Spleen (tissue), 11 donors: ENCODE data around the gene ACTR1B. TPM values are rescaled to one million over a fixed set of nuclear protein-coding genes. Genes with fewer than 3 reads are reported as not detected.
"Not testable (repeated sequence)": the region's sequence is repeated elsewhere in the genome, so short reads cannot be mapped to it uniquely, and the experiment has no call there.

Experiments
- DNase-seq: peaks from one replicate; pipeline ENCODE4 v3.0.0-alpha.2; 2020
- H3K27ac ChIP-seq, 8 donors: fragments of 200-600 bp; sonication (generic) in 7 of 8; 1 replicate in 4 of 8; 2 replicates in 4 of 8; pipeline versions ENCODE4 v1.5.0 to v1.8.0; 2016 to 2021; ENCODE audit warnings: inconsistent platforms in 4 of 8, mild to moderate bottlenecking in 4 of 8, moderate library complexity in 1 of 8
- H3K27me3 ChIP-seq, 7 donors: fragments of 200-600 bp; sonication (generic) in 6 of 7; replicated peaks in 1 of 7; 1 replicate in 4 of 7; 2 replicates in 3 of 7; pipeline versions ENCODE4 v1.5.0 to v1.8.0; 2016 to 2021; ENCODE audit warnings: inconsistent platforms in 3 of 7, mild to moderate bottlenecking in 1 of 7
- H3K36me3 ChIP-seq, 6 donors: fragments of 200-600 bp; sonication (generic) in 5 of 6; 1 replicate in 4 of 6; 2 replicates in 2 of 6; pipeline versions ENCODE4 v1.5.0 to v1.8.0; 2016 to 2021; ENCODE audit warnings: inconsistent platforms in 2 of 6
- H3K4me1 ChIP-seq, 6 donors: fragments of 200-600 bp; sonication (generic) in 5 of 6; 1 replicate in 3 of 6; 2 replicates in 3 of 6; pipeline versions ENCODE4 v1.5.0 to v1.8.0; 2016 to 2021; ENCODE audit warnings: inconsistent platforms in 3 of 6
- H3K4me3 ChIP-seq, 8 donors: fragments of 200-600 bp; sonication (generic) in 7 of 8; 1 replicate in 4 of 8; 2 replicates in 4 of 8; pipeline versions ENCODE4 v1.5.0 to v1.8.0; 2016 to 2021; ENCODE audit warnings: inconsistent platforms in 4 of 8, mild to moderate bottlenecking in 4 of 8, moderate library complexity in 2 of 8
- H3K9me3 ChIP-seq, 8 donors: fragments of 200-600 bp; sonication (generic) in 7 of 8; 1 replicate in 4 of 8; 2 replicates in 4 of 8; pipeline versions ENCODE4 v1.5.0 to v1.8.0; 2016 to 2021; ENCODE audit warnings: inconsistent platforms in 4 of 8
- CTCF ChIP-seq, 11 experiments: fragments of 200-600 bp in 7 of 11; fragments of 450-650 bp in 4 of 11; sonication (generic) in 4 of 11; IDR thresholded peaks in 8 of 11; conservative IDR thresholded peaks in 3 of 11; 1 replicate in 7 of 11; 2 replicates in 4 of 11; pipeline versions ENCODE4 v1.4.0 to v1.8.0; 2016 to 2021; ENCODE audit warnings: antibody characterized with exemption in 11 of 11, inconsistent platforms in 4 of 11, mild to moderate bottlenecking in 1 of 11
- POLR2A ChIP-seq, 3 donors: fragments of 450-650 bp; IDR thresholded peaks; one replicate each; pipeline ENCODE4 v1.5.1; 2017; ENCODE audit warnings: antibody characterized with exemption in 3 of 3, mild to moderate bottlenecking in 1 of 3
- POLR2AphosphoS5 ChIP-seq, 3 donors: sonication (generic); formaldehyde crosslinking; IDR thresholded peaks; one replicate each; pipeline ENCODE4 v1.5.1; 2017; ENCODE audit warnings: antibody characterized with exemption in 3 of 3
- WGBS, 5 donors: extraction: QIAGEN DNeasy Blood & Tissue Kit in 3 of 5; methylation state at CpG; one replicate each; pipeline versions ENCODE4 v1.1.5 to v1.1.7; 2013 to 2018; 5-methylcytosine and 5-hydroxymethylcytosine counted together
- intact Hi-C: fragments of 100-400 bp; cut with DNase I; formaldehyde crosslinking; loops from one replicate; pipeline ENCODE4 v1.15.0; 2023; ENCODE audit warnings: low total_unique reads
- polyA plus RNA-seq, 3 donors: library from polyadenylated mRNA; stranded (reverse); fragments of 200-250 nt; gene quantifications; one replicate each; pipeline ENCODE4 v1.2.1, GENCODE V29; 2013
- total RNA-seq, 7 donors: library from RNA; depleted of rRNA in 3 of 7; stranded (reverse); fragments of >200 nt in 3 of 7; fragmentation: NEBNext Ultra II Directional in 4 of 7; extraction: Animal tissue kit (Norgen Biotek cat#: 25700) in 4 of 7; gene quantifications; one replicate each; pipeline versions ENCODE4 v1.1.0 to v1.2.1, GENCODE V29; 2016 to 2021
- donor health status: healthy with polysubstance abuse.
- donor health status: DM: no; HTN: no; CAD: no; lungs with moderate emphysema.
- donor health status: DM: no; HTN: no; CAD: no.
- donor health status: Bipolar disorder and iron deficiency.
- donor health status: healthy.
- donor health status: DM: no; HTN: no; CAD: no.
- donor health status: DM: yes; HTN: yes; CAD: no.

The ACTR1B gene
- total and polyA plus RNA-seq, 10 donors, result 59.7 to 101 (median 77.1) TPM

GRCh38 chr2:97676620-97677019 lies 12.8 kb upstream of the ACTR1B start:
- no peaks in the 10 kb centered on the region for H3K4me1 ChIP-seq
- no peaks in the 10 kb centered on the region for H3K36me3 ChIP-seq
- H3K27ac ChIP-seq, result no peak overlapping the region
- H3K9me3 ChIP-seq, result peaks cover 0 to 3% (median 0%) of the 10 kb centered on the region in 8 donors
- intact Hi-C loops, result no loop called here
- H3K27me3 ChIP-seq, result no peaks in the 10 kb centered on the region
- no peak for DNase-seq
- 83 to 100% (median 100%) methylated on average over 1 of the region's 1 CpG for WGBS, 5 donors
- TF ChIP-seq POLR2A (IDR thresholded peaks at IDR 0.05) (no peak), CTCF (IDR thresholded peaks at IDR 0.05 in 8 of 11, conservative IDR thresholded peaks at IDR 0.05 in 3 of 11) (no peak), POLR2AphosphoS5 (IDR thresholded peaks at IDR 0.05) (no peak)
- H3K4me3 ChIP-seq, result no peak overlapping the region

- DNase-seq, result no peak
- Histone ChIP-seq H3K4me1 (no peaks in the 10 kb centered on the region), H3K27ac (no peak overlapping the region), H3K4me3 (no peak overlapping the region), H3K9me3 (peaks cover 0 to 3% (median 0%) of the 10 kb centered on the region in 8 donors), H3K36me3 (no peaks in the 10 kb centered on the region), H3K27me3 (no peaks in the 10 kb centered on the region)
- WGBS, 5 donors, result 78 to 88% (median 86%) methylated on average over 5 of the region's 5 CpGs
- intact Hi-C loops, result no loop called here
- TF ChIP-seq POLR2AphosphoS5 (IDR thresholded peaks at IDR 0.05), result no peak
- TF ChIP-seq CTCF (IDR thresholded peaks at IDR 0.05 in 8 of 11, conservative IDR thresholded peaks at IDR 0.05 in 3 of 11), result no peak
- no peak for TF ChIP-seq POLR2A (IDR thresholded peaks at IDR 0.05)
Measured at GRCh38 chr2:97675430-97676113, 11.7 kb upstream of the ACTR1B start.

DNA sequence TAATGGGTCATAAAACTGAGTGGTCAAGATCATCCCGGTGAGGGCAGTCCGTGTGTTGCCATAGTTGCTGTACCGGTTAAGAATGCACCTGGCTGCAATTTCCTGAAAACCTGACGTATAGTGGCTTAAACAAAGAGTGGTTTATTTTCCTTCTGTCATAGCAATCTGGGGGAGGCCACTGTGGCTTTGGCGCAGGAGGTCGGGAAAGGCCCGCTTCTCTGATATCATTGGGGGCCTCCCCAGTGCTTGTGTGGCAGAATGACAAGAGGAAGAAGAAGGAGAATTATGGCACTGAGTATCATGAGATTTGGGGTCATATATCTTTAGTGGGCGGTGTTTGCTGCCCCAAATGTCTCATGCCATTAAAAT lies 10.1 kb upstream of the ACTR1B start:
- no peaks in the 10 kb centered on the region for H3K36me3 ChIP-seq
- TF ChIP-seq POLR2AphosphoS5 (IDR thresholded peaks at IDR 0.05) (no peak), POLR2A (IDR thresholded peaks at IDR 0.05) (no peak), CTCF (IDR thresholded peaks at IDR 0.05 in 8 of 11, conservative IDR thresholded peaks at IDR 0.05 in 3 of 11) (no peak)
- WGBS, 5 donors, result 33 to 55% (median 47%) methylated on average over 6 to 8 of the region's 8 CpGs
- no peak overlapping the region for H3K27ac ChIP-seq
- H3K4me1 ChIP-seq, result no peaks in the 10 kb centered on the region
- no peak overlapping the region for H3K4me3 ChIP-seq
- DNase-seq, result no peak
- intact Hi-C loops, result no loop called here
- H3K27me3 ChIP-seq, result no peaks in the 10 kb centered on the region
- no peaks in the 10 kb centered on the region for H3K9me3 ChIP-seq

- DNase-seq, result no peak
- H3K4me1 ChIP-seq, result no peaks in the 10 kb centered on the region
- 58 to 77% (median 75%) methylated on average over 9 of the region's 9 CpGs for WGBS, 5 donors
- H3K4me3 ChIP-seq, result no peak overlapping the region
- no peak overlapping the region for H3K27ac ChIP-seq
- intact Hi-C loops, result no loop called here
- no peaks in the 10 kb centered on the region for H3K36me3 ChIP-seq
- no peaks in the 10 kb centered on the region for H3K9me3 ChIP-seq
- TF ChIP-seq POLR2A (IDR thresholded peaks at IDR 0.05), result no peak
- no peak for TF ChIP-seq POLR2AphosphoS5 (IDR thresholded peaks at IDR 0.05)
- TF ChIP-seq CTCF (IDR thresholded peaks at IDR 0.05 in 8 of 11, conservative IDR thresholded peaks at IDR 0.05 in 3 of 11), result no peak
- H3K27me3 ChIP-seq, result no peaks in the 10 kb centered on the region
Measured at GRCh38 chr2:97673182-97673914, 9.5 kb upstream of the ACTR1B start.

- H3K4me3 ChIP-seq, intact Hi-C loops, H3K4me1 ChIP-seq, H3K27me3 ChIP-seq, H3K36me3 ChIP-seq, H3K27ac ChIP-seq, DNase-seq, H3K9me3 ChIP-seq: not testable (repeated sequence)
- 87 to 95% (median 91%) methylated on average over 4 to 6 of the region's 6 CpGs for WGBS, 5 donors
Measured at GRCh38 chr2:97672606-97673140, 8.8 kb upstream of the ACTR1B start.
